A549 (cell line): Measurements from ENCODE around the gene ETV7. TPM values are rescaled to one million over a fixed set of nuclear protein-coding genes. Genes with fewer than 3 reads are reported as not detected.

Experiments
- ATAC-seq, 2 experiments: fragments of 200-7000 bp in 1 of 2; fragments of >200 bp in 1 of 2; cut with Nextera tagmentation in 1 of 2; cut with Tn5 transposase in 1 of 2; 3 replicates each; pipeline versions ENCODE4 v1.8.0 to v1.9.1; 2018 to 2020; ENCODE audit warnings: mild to moderate bottlenecking in 1 of 2, moderate library complexity in 1 of 2
- CTCF ChIA-PET: fragments of 300-600 bp; sonication (Branson Sonifier 250); formaldehyde crosslinking; extraction: SDS; loops from one replicate; lab custom pipeline; 2021; ENCODE audit warnings: antibody characterized with exemption, inconsistent platforms; lab: Yijun Ruan, JAX
- POLR2A ChIA-PET: fragments of 350-600 bp; formaldehyde crosslinking; extraction: SDS; loops from one replicate; lab custom pipeline; 2021; ENCODE audit warnings: antibody characterized with exemption, inconsistent platforms; lab: Yijun Ruan, JAX
- DNase-seq, 2 experiments: peaks; one replicate each; pipeline versions ENCODE4 v3.0.0 to v3.0.0-alpha.2; 2011 to 2016; ENCODE audit warnings: low read depth in 1 of 2, low spot score in 1 of 2
- FAIRE-seq: peaks from 2 replicates; lab custom pipeline; 2011; peaks lifted over from hg19 to GRCh38; lab: Jason Lieb, UNC
- H3K27ac ChIP-seq, 2 experiments: fragments of >200 bp; sonication (Bioruptor Twin); formaldehyde crosslinking; 3 replicates each; pipeline ENCODE4 v1.5.1; 2016 to 2017
- H3K4me1 ChIP-seq: fragments of >200 bp; sonication (Bioruptor Twin); formaldehyde crosslinking; 3 replicates; pipeline ENCODE4 v1.6.1; 2016
- H3K4me2 ChIP-seq: fragments of >200 bp; sonication (Bioruptor Twin); formaldehyde crosslinking; 3 replicates; pipeline ENCODE4 v1.6.1; 2016
- H3K4me3 ChIP-seq: fragments of >200 bp; sonication (Bioruptor Twin); formaldehyde crosslinking; 3 replicates; pipeline ENCODE4 v1.5.1; 2016
- H3K9me3 ChIP-seq: fragments of >200 bp; sonication (Bioruptor Twin); formaldehyde crosslinking; 3 replicates; pipeline ENCODE4 v1.6.1; 2016
- CBX2 ChIP-seq: fragments of 200-600 bp; sonication (generic); IDR thresholded peaks from 2 replicates; pipeline ENCODE4 v1.6.1; 2016; ENCODE audit warnings: low read depth, mild to moderate bottlenecking, borderline replicate concordance
- CEBPB ChIP-seq, 2 experiments: fragments of >200 bp in 1 of 2; sonication (Bioruptor Twin) in 1 of 2; formaldehyde crosslinking in 1 of 2; IDR thresholded peaks; 2 replicates each; pipeline ENCODE4 v1.6.1; 2012 to 2016
- EHMT2 ChIP-seq: fragments of 200-600 bp; sonication (generic); IDR thresholded peaks from 2 replicates; pipeline ENCODE4 v1.6.1; 2016; ENCODE audit warnings: antibody characterized with exemption, low read depth, mild to moderate bottlenecking, moderate library complexity
- ESRRA ChIP-seq: fragments of 150-350 bp; IDR thresholded peaks from 2 replicates; pipeline ENCODE4 v1.6.1; 2014; ENCODE audit warnings: mild to moderate bottlenecking, low read length, borderline replicate concordance
- FOSL2 ChIP-seq, 2 experiments: fragments of 450-650 bp in 1 of 2; fragments of >200 bp in 1 of 2; sonication (Bioruptor Twin) in 1 of 2; formaldehyde crosslinking; IDR thresholded peaks; 2 replicates each; pipeline versions ENCODE4 v1.5.0 to v1.6.1; 2016 to 2020; ENCODE audit warnings: mild to moderate bottlenecking in 1 of 2, moderate library complexity in 1 of 2
- HDAC2 ChIP-seq: fragments of 200-600 bp; sonication (generic); IDR thresholded peaks from 2 replicates; pipeline ENCODE4 v1.6.1; 2016
- HEYL ChIP-seq: fragments of 250-450 bp; sonication (Bioruptor Pico); IDR thresholded peaks from 2 replicates; pipeline ENCODE4 v1.8.0; 2021; ENCODE audit warnings: mild to moderate bottlenecking, moderate library complexity
- HOXA7 ChIP-seq: fragments of 250-450 bp; sonication (Bioruptor Pico); IDR thresholded peaks from 2 replicates; pipeline ENCODE4 v1.5.0; 2020; ENCODE audit warnings: mild to moderate bottlenecking, moderate library complexity
- HOXB5 ChIP-seq: fragments of 250-450 bp; sonication (Bioruptor Pico); IDR thresholded peaks from 2 replicates; pipeline ENCODE4 v1.5.0; 2020; ENCODE audit warnings: mild to moderate bottlenecking, moderate library complexity
- JUNB ChIP-seq: fragments of >200 bp; sonication (Bioruptor Twin); formaldehyde crosslinking; IDR thresholded peaks from 2 replicates; pipeline ENCODE4 v1.6.1; 2016
- KDM1A ChIP-seq: fragments of 200-600 bp; sonication (generic); IDR thresholded peaks from 2 replicates; pipeline ENCODE4 v1.6.1; 2016; ENCODE audit warnings: low read depth, mild to moderate bottlenecking
- KDM5A ChIP-seq: fragments of 200-600 bp; sonication (generic); IDR thresholded peaks from 2 replicates; pipeline ENCODE4 v1.6.1; 2016; ENCODE audit warnings: antibody characterized with exemption, mild to moderate bottlenecking
- MAFK ChIP-seq: fragments of 450-650 bp; IDR thresholded peaks from 2 replicates; pipeline ENCODE4 v1.6.1; 2014; ENCODE audit not compliant: partially characterized antibody
- MYC ChIP-seq: IDR thresholded peaks from 2 replicates; pipeline ENCODE4 v1.6.1; 2012; ENCODE audit warnings: mild to moderate bottlenecking, inconsistent platforms, low read length, improper control_type of control experiment, borderline replicate concordance
- NR3C1 ChIP-seq: fragments of >200 bp; sonication (Bioruptor Twin); formaldehyde crosslinking; IDR thresholded peaks from 3 replicates; pipeline ENCODE4 v1.6.1; 2017
- PHF8 ChIP-seq: fragments of 200-600 bp; sonication (generic); IDR thresholded peaks from 2 replicates; pipeline ENCODE4 v1.6.1; 2016; ENCODE audit warnings: low read depth, mild to moderate bottlenecking, antibody characterized with exemption, moderate library complexity, borderline replicate concordance
- POLR2A ChIP-seq: IDR thresholded peaks from 2 replicates; pipeline ENCODE4 v1.6.1; 2012; ENCODE audit warnings: mild to moderate bottlenecking, low read length
- RAD21 ChIP-seq, 2 experiments: fragments of >200 bp in 1 of 2; sonication (Bioruptor Twin) in 1 of 2; formaldehyde crosslinking in 1 of 2; IDR thresholded peaks in 1 of 2; conservative IDR thresholded peaks in 1 of 2; 2 replicates in 1 of 2; 3 replicates in 1 of 2; pipeline ENCODE4 v1.6.1; 2012 to 2018; ENCODE audit warnings: inconsistent platforms in 1 of 2
- RARB ChIP-seq: fragments of 250-450 bp; sonication (Bioruptor Pico); IDR thresholded peaks from 2 replicates; pipeline ENCODE4 v1.8.0; 2021; ENCODE audit warnings: mild to moderate bottlenecking, moderate library complexity
- SREBF2 ChIP-seq: fragments of 450-650 bp; IDR thresholded peaks from 2 replicates; pipeline ENCODE4 v1.6.1; 2014; ENCODE audit warnings: mild to moderate bottlenecking, moderate library complexity
- TFCP2L1 ChIP-seq: fragments of 250-450 bp; sonication (Bioruptor Pico); IDR thresholded peaks from 2 replicates; pipeline ENCODE4 v1.5.0; 2021; ENCODE audit warnings: mild to moderate bottlenecking
- TP53 ChIP-seq: fragments of 250-450 bp; sonication (Bioruptor Pico); IDR thresholded peaks from 2 replicates; pipeline ENCODE4 v1.5.0; 2021; ENCODE audit warnings: mild to moderate bottlenecking, moderate library complexity
- ZFP36 ChIP-seq: fragments of 450-650 bp; IDR thresholded peaks from 2 replicates; pipeline ENCODE4 v1.6.1; 2014; ENCODE audit warnings: borderline replicate concordance; ENCODE audit not compliant: partially characterized antibody
- ZNF302 ChIP-seq: fragments of 250-450 bp; sonication (Bioruptor Pico); IDR thresholded peaks from 2 replicates; pipeline ENCODE4 v1.9.0; 2021; ENCODE audit warnings: inconsistent platforms, mild to moderate bottlenecking, moderate library complexity
- WGBS: methylation state at CpG from one replicate; pipeline ENCODE4 v1.1.6; 2017; ENCODE audit errors: missing lambda C conversion rate; 5-methylcytosine and 5-hydroxymethylcytosine counted together
- polyA plus RNA-seq, 4 experiments: library from polyadenylated mRNA; depleted of rRNA in 3 of 4; stranded (reverse); fragments of >200 nt; fragmentation: RNase III in 1 of 4; extraction: RNeasy Plus Mini Kit Qiagen cat#74134 plus additional on column Dnase treatment in 1 of 4; gene quantifications; 2 replicates in 3 of 4; 3 replicates in 1 of 4; pipeline ENCODE4 v1.2.3, GENCODE V29; 2011 to 2017
- TF ChIP-seq, protein P1 (sequence below): IDR thresholded peaks from 2 replicates; pipeline ENCODE4 v1.6.1; 2012
- TF ChIP-seq, protein P2 (sequence below): fragments of 250-450 bp; sonication (Bioruptor Pico); IDR thresholded peaks from 2 replicates; pipeline ENCODE4 v1.5.0; 2020; ENCODE audit warnings: low read depth, mild to moderate bottlenecking, moderate library complexity
- TF ChIP-seq, protein P3 (sequence below): fragments of >200 bp; sonication (Bioruptor Twin); formaldehyde crosslinking; IDR thresholded peaks from 2 replicates; pipeline ENCODE4 v1.6.1; 2016
- TF ChIP-seq, protein P4 (sequence below): IDR thresholded peaks from 2 replicates; pipeline ENCODE4 v1.6.1; 2012; ENCODE audit warnings: low read depth, borderline replicate concordance
- TF ChIP-seq, protein P5 (sequence below): fragments of 450-650 bp; IDR thresholded peaks from 2 replicates; pipeline ENCODE4 v1.6.1; 2014; ENCODE audit warnings: antibody characterized with exemption

Gene ETV7
- polyA plus RNA-seq, 2 of the 4 experiments (the other 2 are of a cell fraction) = 0.05 TPM; not detected in 1

DNA sequence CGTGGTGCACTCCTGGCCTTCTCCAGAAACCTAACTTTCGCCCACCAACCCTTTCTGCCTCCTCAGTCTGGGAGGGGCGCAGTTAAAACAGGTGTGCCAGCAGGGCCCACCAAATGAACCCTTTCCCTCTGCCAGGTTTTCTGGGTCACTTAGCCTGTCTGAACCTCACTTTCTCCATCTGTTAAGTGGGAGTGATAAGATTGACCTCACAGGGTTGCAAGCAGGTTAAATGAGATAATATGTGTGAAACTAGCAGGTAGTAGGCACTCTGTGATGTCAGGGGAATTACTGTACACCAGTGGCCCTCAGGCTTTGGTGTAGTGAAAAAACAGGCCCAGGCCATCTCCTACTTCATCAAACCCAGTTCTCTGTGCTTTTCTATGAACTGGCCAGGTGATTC, 64.9 kb downstream of the ETV7 start:
- POLR2A ChIA-PET = no interaction called here
- no peaks in the 10 kb centered on the region for H3K9me3 ChIP-seq
- FAIRE-seq (no peak), ATAC-seq (no peak), DNase-seq (no peak)
- H3K4me1 ChIP-seq = no peaks in the 10 kb centered on the region
- CTCF ChIA-PET = interaction anchor here (1.1 kb wide), 1 partner anchor 19 kb away, joined by 3 read pairs; no protein-coding TSS in a partner anchor
- H3K4me3 ChIP-seq = no peak overlapping the region
- H3K4me2 ChIP-seq = no peak overlapping the region
- H3K27ac ChIP-seq = no peak overlapping the region
- 58% methylated on average over 3 of the region's 3 CpGs for WGBS
- TF ChIP-seq, protein P1, sequence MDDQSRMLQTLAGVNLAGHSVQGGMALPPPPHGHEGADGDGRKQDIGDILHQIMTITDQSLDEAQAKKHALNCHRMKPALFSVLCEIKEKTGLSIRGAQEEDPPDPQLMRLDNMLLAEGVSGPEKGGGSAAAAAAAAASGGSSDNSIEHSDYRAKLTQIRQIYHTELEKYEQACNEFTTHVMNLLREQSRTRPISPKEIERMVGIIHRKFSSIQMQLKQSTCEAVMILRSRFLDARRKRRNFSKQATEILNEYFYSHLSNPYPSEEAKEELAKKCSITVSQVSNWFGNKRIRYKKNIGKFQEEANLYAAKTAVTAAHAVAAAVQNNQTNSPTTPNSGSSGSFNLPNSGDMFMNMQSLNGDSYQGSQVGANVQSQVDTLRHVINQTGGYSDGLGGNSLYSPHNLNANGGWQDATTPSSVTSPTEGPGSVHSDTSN = no peak
- TF ChIP-seq, protein P2, sequence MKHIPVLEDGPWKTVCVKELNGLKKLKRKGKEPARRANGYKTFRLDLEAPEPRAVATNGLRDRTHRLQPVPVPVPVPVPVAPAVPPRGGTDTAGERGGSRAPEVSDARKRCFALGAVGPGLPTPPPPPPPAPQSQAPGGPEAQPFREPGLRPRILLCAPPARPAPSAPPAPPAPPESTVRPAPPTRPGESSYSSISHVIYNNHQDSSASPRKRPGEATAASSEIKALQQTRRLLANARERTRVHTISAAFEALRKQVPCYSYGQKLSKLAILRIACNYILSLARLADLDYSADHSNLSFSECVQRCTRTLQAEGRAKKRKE (CRISPR knock-in tag) = no peak
- TF ChIP-seq, protein P3, sequence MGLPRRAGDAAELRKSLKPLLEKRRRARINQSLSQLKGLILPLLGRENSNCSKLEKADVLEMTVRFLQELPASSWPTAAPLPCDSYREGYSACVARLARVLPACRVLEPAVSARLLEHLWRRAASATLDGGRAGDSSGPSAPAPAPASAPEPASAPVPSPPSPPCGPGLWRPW = no peak
- no peak for TF ChIP-seq HOXA7 (CRISPR knock-in tag)
- no peak for TF ChIP-seq POLR2A
- no peak for TF ChIP-seq TFCP2L1 (CRISPR knock-in tag)
- no peak for TF ChIP-seq JUNB
- TF ChIP-seq, all 56 proteins: peak for 0

DNA sequence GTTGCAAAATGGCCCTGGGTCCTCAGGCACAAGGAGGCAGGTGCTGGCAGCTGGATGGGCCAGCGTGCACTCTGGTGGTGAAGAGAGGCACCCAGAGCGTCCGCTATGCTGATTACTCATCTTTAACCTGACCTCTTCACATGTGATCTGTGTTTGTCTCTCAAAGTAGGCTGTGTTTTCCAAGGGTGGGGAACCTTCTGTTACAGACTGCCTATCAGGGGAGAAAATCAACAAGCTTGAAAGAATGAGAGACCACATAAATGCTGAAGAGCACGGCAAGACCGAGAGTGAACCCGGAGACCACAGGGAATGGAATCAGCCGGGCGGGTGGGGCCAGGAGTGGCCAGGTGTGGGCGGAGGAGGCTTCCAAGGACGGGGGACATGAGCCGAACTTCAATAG, 67.0 kb downstream of the ETV7 start:
- no peak for FAIRE-seq
- H3K27ac ChIP-seq = no peak overlapping the region
- peak in 1 of 2 experiments; percentile 6 for DNase-seq
- 0 out of 3 replicates have a peak overlapping the region, but pooled peaks have one; percentile 32 for H3K4me2 ChIP-seq
- H3K9me3 ChIP-seq = no peaks in the 10 kb centered on the region
- H3K4me1 ChIP-seq = no peaks in the 10 kb centered on the region
- H3K4me3 ChIP-seq = no peak overlapping the region
- TF ChIP-seq CBX2 = no peak
- TF ChIP-seq MAFK = no peak
- TF ChIP-seq ZNF302 (CRISPR knock-in tag) = no peak
- no peak for TF ChIP-seq RARB
- TF ChIP-seq PHF8 = no peak
- TF ChIP-seq NR3C1 = no peak
- TF ChIP-seq CEBPB (IDR thresholded peaks at IDR 0.05) = no peak
- TF ChIP-seq TFCP2L1 (CRISPR knock-in tag) = no peak
- TF ChIP-seq MYC = no peak
- no peak for TF ChIP-seq ESRRA
- TF ChIP-seq, all 56 proteins: peak for 0
- peak; percentile 67 to 68; a peak in 5 of 6 replicates for ATAC-seq
- CTCF ChIA-PET = interaction anchor here (0.6 to 1.1 kb wide), 4 partner anchors 8 to 21 kb away, joined by 3 to 4 read pairs (median 3); no protein-coding TSS in a partner anchor
- WGBS = 48% methylated on average over 11 of the region's 11 CpGs
- POLR2A ChIA-PET = no interaction called here

DNA sequence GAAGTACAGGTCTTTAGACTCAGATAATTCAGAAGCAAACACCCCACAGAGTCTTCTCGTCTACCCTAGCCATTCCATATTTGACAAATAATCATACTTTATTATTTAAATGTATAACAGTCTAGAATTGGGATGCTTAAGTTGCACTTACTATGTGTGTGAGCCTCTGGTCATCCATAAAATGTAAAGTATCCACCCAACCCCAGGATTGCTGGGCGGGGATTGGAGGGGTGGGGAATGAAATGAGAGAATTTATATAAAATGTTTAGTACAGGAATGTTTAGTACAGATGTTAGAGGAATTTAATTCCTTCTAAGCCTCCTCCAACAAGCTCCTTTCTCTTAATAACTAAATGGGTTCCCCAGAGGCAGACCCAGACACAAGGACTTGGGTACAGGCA, 67.6 kb downstream of the ETV7 start:
- POLR2A ChIA-PET = no interaction called here
- no peak for FAIRE-seq
- no peaks in the 10 kb centered on the region for H3K4me1 ChIP-seq
- TF ChIP-seq, protein P4, sequence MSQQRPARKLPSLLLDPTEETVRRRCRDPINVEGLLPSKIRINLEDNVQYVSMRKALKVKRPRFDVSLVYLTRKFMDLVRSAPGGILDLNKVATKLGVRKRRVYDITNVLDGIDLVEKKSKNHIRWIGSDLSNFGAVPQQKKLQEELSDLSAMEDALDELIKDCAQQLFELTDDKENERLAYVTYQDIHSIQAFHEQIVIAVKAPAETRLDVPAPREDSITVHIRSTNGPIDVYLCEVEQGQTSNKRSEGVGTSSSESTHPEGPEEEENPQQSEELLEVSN = no peak
- no peak for TF ChIP-seq CBX2
- TF ChIP-seq KDM1A = no peak
- no peak for TF ChIP-seq RAD21 (conservative IDR thresholded peaks at IDR 0.05 in 1 of 2, IDR thresholded peaks at IDR 0.05 in 1 of 2)
- no peak for TF ChIP-seq ZFP36
- TF ChIP-seq HDAC2 = no peak
- TF ChIP-seq KDM5A = no peak
- TF ChIP-seq FOSL2 (IDR thresholded peaks at IDR 0.05) = no peak
- TF ChIP-seq FOSL2 (CRISPR knock-in tag; IDR thresholded peaks at IDR 0.05) = no peak
- TF ChIP-seq, protein P3 = no peak
- no peak for TF ChIP-seq SREBF2
- no peak for TF ChIP-seq EHMT2
- no peak for TF ChIP-seq ZNF302 (CRISPR knock-in tag)
- no peak for TF ChIP-seq PHF8
- TF ChIP-seq, protein P5, sequence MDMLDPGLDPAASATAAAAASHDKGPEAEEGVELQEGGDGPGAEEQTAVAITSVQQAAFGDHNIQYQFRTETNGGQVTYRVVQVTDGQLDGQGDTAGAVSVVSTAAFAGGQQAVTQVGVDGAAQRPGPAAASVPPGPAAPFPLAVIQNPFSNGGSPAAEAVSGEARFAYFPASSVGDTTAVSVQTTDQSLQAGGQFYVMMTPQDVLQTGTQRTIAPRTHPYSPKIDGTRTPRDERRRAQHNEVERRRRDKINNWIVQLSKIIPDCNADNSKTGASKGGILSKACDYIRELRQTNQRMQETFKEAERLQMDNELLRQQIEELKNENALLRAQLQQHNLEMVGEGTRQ = no peak
- no peak for TF ChIP-seq TP53
- no peak for TF ChIP-seq HOXB5
- no peak for TF ChIP-seq HEYL (CRISPR knock-in tag)
- CTCF ChIA-PET = interaction anchor here (0.7 to 1.2 kb wide), 5 partner anchors 9 to 75 kb away, joined by 3 to 4 read pairs (median 3); no protein-coding TSS in a partner anchor
- H3K9me3 ChIP-seq = no peaks in the 10 kb centered on the region
- ATAC-seq = no peak
- H3K4me3 ChIP-seq = no peak overlapping the region
- no peak overlapping the region for H3K4me2 ChIP-seq
- DNase-seq = no peak
- H3K27ac ChIP-seq = no peak overlapping the region
- WGBS = 81% methylated on average over 2 of the region's 2 CpGs
